ENCODE results near the gene USP49.

DNA sequence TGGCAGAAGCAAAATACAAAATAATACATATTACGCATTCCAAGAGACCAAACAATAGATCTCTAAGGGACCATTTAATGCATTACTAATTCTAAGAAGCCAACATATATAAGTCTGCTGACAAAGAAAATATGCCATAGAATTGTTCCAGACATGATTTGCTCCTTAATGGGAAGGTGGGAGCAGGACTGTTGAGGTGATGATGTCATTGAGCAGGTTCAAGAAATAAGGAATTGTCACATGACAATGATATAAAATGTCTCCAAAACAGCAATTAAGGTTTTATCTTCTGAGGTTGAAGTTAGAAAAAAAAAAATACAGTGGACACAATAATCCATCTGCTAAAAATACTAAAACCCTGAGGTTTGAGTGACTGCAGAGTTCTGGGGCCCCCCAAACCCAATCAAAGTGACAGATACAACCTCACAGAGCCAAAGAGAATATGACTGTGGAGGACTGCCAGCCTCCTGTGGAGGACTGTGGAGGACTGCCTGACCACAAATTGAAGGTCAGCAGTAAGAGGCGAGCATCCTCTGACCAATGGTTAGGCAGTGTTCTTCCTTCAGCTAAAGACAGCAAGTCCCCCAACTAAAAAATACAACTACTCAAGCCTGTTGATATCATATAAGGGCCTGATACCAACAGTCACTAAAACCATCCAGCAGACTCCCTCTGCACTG lies 68.7 kb downstream of the USP49 start:
- TF ChIP-seq, protein P1, sequence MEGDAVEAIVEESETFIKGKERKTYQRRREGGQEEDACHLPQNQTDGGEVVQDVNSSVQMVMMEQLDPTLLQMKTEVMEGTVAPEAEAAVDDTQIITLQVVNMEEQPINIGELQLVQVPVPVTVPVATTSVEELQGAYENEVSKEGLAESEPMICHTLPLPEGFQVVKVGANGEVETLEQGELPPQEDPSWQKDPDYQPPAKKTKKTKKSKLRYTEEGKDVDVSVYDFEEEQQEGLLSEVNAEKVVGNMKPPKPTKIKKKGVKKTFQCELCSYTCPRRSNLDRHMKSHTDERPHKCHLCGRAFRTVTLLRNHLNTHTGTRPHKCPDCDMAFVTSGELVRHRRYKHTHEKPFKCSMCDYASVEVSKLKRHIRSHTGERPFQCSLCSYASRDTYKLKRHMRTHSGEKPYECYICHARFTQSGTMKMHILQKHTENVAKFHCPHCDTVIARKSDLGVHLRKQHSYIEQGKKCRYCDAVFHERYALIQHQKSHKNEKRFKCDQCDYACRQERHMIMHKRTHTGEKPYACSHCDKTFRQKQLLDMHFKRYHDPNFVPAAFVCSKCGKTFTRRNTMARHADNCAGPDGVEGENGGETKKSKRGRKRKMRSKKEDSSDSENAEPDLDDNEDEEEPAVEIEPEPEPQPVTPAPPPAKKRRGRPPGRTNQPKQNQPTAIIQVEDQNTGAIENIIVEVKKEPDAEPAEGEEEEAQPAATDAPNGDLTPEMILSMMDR (IDR thresholded peaks at IDR 0.05; ENCODE audit: insufficient read depth, low read length, poor library complexity, severe bottlenecking) = no peak
- TF ChIP-seq EZH2phosphoT487 (conservative IDR thresholded peaks at IDR 0.05; ENCODE audit: low read length) = no peak

Data from SU-DHL-6 (cell line).